Epithelial cell of proximal tubule (primary cell): Measurements from ENCODE around the gene CNTNAP1. TPM values are rescaled to one million over a fixed set of nuclear protein-coding genes. Genes with fewer than 3 reads are reported as not detected.
A peak's percentile ranks its signal among the peaks of the same experiment; 100 is the strongest.
"Not testable (repeated sequence)": the region's sequence is repeated elsewhere in the genome, so short reads cannot be mapped to it uniquely, and the experiment has no call there.

Experiments used
- DNase-seq: peaks from one replicate; pipeline ENCODE4 v3.0.0-alpha.2; 2011; ENCODE audit warnings: low read depth
- H3K4me3 ChIP-seq: 2 replicates; pipeline ENCODE4 v1.5.1; 2011; ENCODE audit warnings: low read depth, mild to moderate bottlenecking, low read length
- CTCF ChIP-seq: conservative IDR thresholded peaks from 2 replicates; pipeline ENCODE4 v1.5.1; 2012; ENCODE audit warnings: low read depth, mild to moderate bottlenecking, low read length
- total RNA-seq: library from RNA; depleted of rRNA; stranded (reverse); fragments of >200 nt; gene quantifications from 2 replicates; pipeline ENCODE4 v1.2.3, GENCODE V29; 2015

CNTNAP1 gene
- total RNA-seq, 1 donor from 2014 or later, result 11.8 TPM

- TF ChIP-seq CTCF, result no peak
- H3K4me3 ChIP-seq, result peak overlapping the region; percentile 36
- DNase-seq, result no peak
Observed at GRCh38 chr17:42653179-42654124, 28.9 kb upstream of the CNTNAP1 start.

- H3K4me3 ChIP-seq, result no peak overlapping the region
- DNase-seq, result no peak
- no peak for TF ChIP-seq CTCF
Observed at GRCh38 chr17:42655528-42655927, 26.8 kb upstream of the CNTNAP1 start.

GRCh38 chr17:42657824-42658588, 24.3 kb upstream of the CNTNAP1 start:
- DNase-seq, result no peak
- H3K4me3 ChIP-seq, result no peak overlapping the region
- TF ChIP-seq CTCF, result no peak

- no peak for DNase-seq
- no peak for TF ChIP-seq CTCF
- H3K4me3 ChIP-seq, result peak within 1 kb of the TSS; percentile 89
Observed at GRCh38 chr17:42659079-42659931, 23.0 kb upstream of the CNTNAP1 start, which contains the start of gene TUBG2. TUBG2 (plus strand) TSS chr17:42659284; CDS start chr17:42659504, 220 bp downstream.

GRCh38 chr17:42659932-42660274, 22.4 kb upstream of the CNTNAP1 start:
- not testable (repeated sequence) for DNase-seq
- peak overlapping the region; percentile 89 for H3K4me3 ChIP-seq

- TF ChIP-seq CTCF, result no peak
- no peak for DNase-seq
- H3K4me3 ChIP-seq, result no peak overlapping the region
Observed at GRCh38 chr17:42660692-42661345, 21.5 kb upstream of the CNTNAP1 start.
